HK-2 (cell line): ENCODE data around the gene UTP3.
A peak's percentile ranks its signal among the peaks of the same experiment; 100 is the strongest.
"Not testable (repeated sequence)": the region's sequence is repeated elsewhere in the genome, so short reads cannot be mapped to it uniquely, and the experiment has no call there.

Source experiments
- DNase-seq: peaks from one replicate; pipeline ENCODE4 v3.0.0-alpha.2; 2018; ENCODE audit not compliant: unreplicated experiment

The UTP3 gene

DNA sequence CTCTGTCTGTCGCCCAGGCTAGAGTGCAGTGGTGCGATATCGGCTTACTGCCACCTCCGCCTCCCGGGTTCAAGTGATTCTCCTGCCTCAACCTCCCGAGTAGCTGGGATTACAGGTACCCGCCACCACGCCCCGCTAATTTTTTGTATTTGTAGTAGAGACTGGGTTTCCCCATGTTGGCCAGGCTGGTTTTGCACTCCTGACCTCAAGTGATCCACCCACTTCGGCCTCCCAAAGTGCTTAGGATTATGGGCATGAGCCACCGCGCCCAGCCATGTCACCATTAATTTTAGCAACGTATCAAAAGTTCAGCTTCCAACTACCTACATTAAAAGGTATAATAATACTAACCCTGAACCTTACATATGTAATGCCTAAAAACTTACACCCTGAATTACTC, 940 bp upstream of the UTP3 start:
- DNase-seq: no peak

DNA sequence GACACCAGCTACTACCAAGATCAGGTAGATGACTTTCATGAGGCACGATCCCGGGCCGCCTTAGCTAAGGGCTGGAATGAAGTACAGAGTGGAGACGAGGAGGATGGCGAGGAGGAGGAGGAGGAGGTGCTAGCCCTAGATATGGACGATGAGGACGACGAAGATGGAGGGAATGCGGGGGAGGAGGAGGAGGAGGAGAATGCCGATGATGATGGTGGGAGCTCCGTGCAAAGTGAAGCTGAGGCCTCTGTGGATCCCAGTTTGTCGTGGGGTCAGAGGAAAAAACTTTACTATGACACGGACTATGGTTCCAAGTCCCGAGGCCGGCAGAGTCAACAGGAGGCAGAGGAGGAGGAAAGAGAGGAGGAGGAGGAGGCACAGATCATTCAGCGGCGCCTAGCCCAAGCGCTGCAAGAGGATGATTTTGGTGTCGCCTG, 481 bp downstream of the UTP3 start:
- peak; percentile 14 for DNase-seq

DNA sequence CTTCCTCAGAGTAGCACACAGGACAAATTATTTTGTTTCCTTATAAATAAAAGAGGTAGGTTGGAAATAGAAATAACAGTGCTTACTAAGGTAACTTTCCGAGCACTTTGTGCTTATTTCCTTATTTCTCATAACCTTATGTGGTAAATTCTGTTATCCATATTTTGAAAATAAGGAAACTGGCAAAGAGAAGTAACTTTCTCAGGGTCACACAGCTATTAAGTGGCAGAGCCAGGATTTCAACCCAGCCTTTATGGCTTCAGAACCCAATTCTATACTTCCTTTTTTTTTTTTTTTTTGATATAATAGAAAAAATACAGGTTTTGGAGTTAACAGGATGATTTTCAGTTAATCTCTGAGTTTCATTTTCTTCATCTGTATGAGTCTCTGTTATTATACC, 3.3 kb downstream of the UTP3 start:
- DNase-seq: no peak

DNA sequence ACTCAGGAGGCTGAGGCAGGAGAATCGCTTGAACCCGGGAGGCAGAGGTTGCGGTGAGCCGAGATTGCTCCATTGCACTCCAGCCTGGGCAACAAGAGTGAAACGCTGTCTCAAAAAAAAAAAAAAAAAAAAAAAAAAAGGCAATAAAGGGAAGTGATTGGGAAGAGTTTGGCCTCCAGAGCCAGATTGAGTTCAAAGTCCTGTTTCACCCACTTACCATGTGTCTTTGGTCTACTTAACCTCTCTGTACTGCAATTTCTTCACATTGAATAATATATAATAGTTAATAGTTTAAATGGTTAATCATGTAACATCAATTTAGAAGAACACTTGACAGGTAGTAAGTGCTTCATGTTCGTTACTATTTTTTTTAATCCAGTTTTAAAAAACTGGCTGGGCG, 6.3 kb downstream of the UTP3 start:
- DNase-seq: not testable (repeated sequence)

DNA sequence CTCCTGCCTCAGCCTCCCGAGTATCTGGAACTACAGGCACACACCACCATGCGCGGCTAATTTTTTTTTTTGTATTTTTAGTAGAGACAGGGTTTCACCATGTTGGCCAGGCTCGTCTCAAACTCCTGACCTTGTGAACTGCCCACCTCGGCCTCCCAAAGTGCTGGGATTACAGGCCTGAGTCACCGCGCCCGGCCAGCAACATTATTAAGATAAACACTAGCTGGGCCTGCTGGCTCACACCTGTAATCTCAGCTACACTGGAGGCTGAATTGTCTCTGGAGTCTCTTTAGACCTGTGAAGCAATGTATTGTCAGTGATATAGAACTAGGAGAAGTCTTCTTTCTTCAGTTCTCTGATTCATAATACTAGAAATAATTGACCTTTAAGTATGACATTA, 10.1 kb downstream of the UTP3 start:
- DNase-seq: not testable (repeated sequence)

GRCh38 chr4:70700712-70701111, 12.4 kb downstream of the UTP3 start:
- DNase-seq: no peak

DNA sequence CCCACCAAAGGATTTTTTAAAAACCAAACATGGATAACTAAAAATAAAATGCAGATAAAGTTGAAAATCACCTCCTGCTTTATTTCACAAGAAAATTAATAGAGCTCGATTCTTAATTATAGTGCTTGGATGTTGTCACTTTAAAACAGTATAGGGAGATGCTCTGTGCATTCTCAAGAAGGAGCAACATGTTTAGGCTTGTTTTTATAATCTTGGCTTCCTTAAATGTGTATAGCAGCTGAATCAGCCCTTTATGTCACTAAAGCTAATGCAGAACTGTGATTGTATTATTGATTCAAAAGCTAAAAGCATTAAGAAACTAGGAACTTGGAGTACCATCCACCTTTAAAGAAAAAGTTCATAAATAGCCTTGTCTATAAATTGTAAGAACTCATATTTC, 12.9 kb downstream of the UTP3 start:
- DNase-seq: no peak

- not testable (repeated sequence) for DNase-seq
Observed at GRCh38 chr4:70702592-70702991, 14.3 kb downstream of the UTP3 start.

- no peak for DNase-seq
Observed at GRCh38 chr4:70703619-70704214, 15.4 kb downstream of the UTP3 start.

DNA sequence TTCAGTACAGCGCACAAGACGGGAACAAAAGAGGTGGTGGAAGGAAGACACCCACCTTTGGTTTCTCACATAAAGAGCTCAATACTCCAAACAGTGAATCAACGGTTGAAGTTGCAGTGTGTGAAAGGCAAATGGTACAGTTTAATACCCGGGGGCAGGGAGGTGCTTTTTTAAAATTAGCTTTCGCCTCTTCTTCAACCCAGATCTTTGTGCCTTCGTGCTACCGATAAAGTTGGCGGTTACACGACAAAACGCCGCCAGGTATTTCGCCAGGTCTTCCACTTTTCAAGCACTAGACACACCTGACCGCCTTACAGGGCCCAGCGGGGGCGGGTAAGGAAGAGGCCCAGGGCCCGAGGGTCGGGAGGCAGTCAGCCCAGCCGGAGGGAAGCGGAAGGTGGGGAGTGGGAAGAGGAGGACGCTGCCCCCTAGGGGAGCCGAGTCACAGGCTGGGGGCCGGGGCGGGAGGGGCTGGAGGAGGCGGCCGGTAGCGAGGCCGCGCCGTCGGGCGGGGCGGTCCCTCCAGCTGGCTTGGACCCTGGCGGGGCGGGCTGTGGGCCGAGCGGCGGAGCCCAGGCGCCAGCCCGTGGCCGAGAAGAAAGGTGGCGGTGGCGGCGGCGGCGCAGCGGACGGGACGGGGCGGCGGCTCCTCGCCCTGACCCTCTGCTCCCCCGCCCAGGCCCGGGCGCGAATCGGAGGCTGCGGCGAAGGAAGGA, 16.0 kb downstream of the UTP3 start:
- peak; percentile 83 for DNase-seq

DNA sequence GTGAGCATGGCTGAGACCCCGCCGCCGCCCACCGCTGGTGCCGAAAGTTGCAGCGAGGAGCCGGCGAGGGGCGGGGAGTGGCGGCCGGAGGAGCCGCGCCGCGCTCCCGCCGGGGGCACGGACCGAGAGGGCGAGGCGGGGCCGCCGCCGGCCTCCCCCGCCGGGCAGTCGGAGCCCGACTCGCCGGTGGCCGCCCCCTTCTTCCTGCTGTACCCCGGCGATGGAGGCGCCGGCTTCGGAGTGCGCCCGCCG, 16.5 kb downstream of the UTP3 start:
- no peak for DNase-seq

DNA sequence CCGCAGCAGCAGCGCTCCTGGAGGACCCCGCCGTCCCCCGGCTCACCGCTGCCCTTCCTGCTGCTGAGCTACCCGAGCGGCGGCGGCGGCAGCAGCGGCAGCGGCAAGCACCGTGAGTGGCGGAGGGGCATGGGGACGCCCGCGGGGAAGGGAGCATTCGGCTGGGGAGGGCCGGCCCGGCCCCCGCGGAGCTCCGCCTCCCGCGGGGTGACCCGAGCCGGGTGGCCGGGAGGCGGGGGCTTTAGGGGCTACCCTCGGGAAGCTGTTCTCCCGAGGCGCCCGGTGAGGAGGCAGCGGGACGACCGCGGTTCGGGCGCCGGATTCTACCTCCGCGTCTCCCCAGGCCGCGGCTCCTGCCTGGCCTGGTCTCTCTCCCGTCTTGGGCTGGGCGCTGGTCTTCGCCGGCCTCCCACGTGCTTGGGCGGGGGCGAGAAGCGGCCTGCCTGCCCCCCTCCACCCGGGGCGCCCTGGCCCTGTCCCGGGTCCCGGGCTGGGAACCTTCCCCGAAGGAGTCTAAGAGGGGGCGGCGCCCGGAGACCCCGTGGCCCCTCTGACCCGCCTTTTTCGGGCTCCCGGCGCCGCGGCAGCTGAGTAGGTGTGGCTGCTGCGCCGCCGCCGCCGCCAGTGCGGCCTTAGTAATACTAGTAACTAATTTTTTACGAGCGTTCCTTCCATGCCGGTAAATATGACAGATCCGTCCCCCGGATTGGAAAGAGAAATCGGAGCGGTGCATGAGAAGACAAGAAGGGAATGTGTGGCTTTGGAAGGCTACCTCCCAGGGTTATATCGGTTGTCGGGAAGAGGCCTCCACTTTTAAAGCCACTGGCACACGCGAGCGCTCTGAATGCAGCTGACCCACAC, 17.1 kb downstream of the UTP3 start:
- peak; percentile 75 for DNase-seq

DNA sequence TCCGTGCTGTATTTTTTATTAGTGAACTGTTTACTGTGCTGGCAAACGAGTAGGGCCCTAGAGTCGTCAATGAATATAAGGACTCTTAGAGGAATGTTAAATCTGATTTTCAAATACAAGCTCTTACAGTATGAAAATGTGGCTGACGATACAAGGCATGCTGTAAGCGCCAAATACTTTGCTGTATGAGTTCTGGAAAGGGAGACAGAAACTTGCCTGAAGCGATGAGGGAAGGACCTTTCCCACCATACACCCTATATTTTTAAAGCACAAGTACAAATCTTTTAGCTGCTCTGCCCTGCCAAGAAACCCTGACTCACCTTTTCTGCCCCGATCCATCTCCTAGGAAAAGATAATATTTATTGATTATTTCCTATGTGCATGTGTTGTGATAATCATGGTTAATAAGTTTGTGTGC, 17.7 kb downstream of the UTP3 start:
- no peak for DNase-seq

- no peak for DNase-seq
Observed at GRCh38 chr4:70706516-70706915, 18.2 kb downstream of the UTP3 start.

DNA sequence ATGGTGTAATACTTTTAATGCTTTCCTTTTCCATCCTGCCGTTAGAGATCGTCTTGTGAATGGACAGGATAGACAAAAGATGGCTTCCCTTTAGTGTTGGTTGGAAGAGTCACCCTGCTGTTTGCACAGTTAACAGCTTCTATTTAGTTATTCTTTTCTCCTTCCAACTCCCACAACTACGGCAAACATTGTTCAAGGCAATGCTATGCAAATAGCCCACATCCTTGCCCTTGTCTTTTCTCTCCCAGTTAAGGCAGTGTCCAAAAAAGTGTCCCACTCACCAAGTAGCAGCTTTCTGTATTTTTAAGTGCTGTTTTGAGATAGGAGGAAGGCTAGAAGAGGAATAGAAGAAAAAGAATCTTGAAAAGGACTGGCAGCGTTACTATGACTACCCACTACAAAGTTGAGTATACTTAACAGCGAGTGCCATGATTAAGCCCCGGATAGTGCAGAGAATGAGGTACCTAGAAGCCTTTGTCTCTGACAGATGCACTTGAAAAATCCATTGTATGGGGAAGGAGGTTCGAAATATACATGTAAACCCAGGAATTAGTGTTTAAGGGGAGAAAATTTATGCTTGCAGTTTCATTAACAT, 21.4 kb downstream of the UTP3 start:
- DNase-seq: no peak

GRCh38 chr4:70711599-70711998, 23.3 kb downstream of the UTP3 start:
- no peak for DNase-seq

DNA sequence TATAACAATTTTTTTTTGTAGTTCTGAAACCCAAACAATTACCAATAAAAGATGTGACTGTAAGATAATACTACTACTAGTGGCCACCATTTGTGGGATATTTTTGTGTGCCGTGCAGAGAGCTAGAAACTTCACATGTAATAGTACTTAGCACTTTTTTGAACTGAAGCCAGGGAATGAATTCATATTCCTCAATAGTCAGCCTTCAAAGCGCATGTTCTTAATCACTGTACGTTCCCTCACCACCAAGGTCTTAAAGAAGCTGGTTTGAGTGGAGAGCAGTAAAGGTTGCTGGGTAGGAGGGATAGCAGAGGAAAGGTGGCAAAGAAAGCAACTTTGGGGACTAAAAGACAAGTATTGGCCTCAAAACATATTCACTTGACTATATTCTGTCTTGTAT, 23.8 kb downstream of the UTP3 start:
- DNase-seq: no peak

GRCh38 chr4:70712604-70713452, 24.5 kb downstream of the UTP3 start:
- DNase-seq: no peak

DNA sequence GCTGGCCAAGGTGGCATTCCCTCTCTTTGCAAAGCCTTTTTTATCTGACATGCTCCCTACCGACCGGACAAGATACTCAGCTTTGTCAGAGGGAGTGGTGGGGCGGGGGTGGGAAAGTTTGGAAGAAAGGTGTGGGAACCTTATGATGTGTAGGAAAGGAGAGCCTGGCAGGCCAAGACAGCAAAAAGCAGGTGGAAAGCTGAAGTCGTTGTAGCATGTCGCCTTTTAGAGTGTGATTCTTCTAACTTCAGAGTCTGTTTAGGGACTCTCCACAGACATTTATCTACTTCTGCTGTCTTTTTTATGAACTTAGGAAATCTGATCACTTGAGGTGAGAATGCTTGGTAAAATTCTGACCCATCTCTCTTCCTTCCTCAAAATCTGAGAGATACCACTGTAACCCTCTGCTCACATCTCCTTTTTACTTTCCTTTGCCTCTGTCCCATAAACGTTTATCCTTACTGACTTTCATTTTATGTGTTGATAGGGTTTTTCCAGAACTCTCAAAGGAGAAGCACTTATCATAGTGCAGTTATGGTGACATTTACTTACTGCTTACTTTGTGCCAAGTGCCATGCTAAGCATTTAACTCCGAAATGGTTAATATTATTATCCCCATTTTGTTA, 25.2 kb downstream of the UTP3 start:
- DNase-seq: no peak

GRCh38 chr4:70714079-70714887, 26.0 kb downstream of the UTP3 start:
- no peak for DNase-seq
